Measurements from ENCODE around the gene STRA6.

GRCh38 chr15:74228723-74229081 is 26.1 kb upstream of the STRA6 start:
- TF ChIP-seq CTCF (IDR thresholded peaks at IDR 0.05 in 8 of 11, conservative IDR thresholded peaks at IDR 0.05 in 3 of 11) (no peak), POLR2A (IDR thresholded peaks at IDR 0.05) (no peak), POLR2AphosphoS5 (IDR thresholded peaks at IDR 0.05) (no peak)

Data from spleen (tissue), 7 donors.